ENCODE data around the gene PTPRK. TPM values are rescaled to one million over a fixed set of nuclear protein-coding genes. Genes with fewer than 3 reads are reported as not detected.

PTPRK gene
- polyA plus RNA-seq, 1 donor (not counting 4 experiments of a cell fraction or from before 2014, with no cell fraction given), result 52.7 TPM

DNA sequence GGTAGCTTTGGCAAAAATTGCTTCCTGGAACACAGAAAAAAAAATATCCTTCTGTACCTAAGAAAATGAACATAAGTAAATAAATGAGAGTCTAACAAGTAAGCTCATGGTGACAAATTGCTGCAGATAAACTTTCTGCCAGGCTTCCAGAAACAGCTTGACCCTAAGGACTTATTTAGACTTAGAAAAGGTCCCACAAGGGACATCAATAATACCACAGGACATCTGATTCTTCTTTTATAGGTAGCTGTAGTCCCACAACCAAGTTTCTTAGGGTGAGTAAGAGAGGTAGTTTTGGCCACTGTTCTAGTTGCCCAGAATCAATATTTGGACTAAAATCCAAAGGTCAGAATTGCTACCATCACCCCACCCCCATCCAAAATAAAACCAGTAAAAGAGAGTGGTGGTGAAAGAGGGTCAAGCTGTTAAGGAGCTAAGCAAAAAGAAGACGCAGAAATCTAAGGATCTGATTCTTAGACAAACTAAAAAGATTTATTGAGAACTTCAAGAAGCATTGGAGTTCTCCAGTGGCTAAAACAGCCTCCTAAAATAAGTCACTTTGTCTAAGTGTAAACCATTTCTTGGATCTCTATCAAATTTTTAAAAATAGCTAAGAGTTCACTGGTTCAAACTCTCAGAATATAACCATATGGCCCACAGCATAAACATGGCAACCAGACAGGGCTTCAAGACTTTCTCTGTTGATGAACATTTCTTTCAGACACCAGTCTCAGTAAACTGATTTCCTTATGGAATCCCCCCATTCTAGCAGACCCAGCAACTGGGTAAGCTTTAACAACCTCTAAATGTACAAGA is 180.6 kb downstream of the PTPRK start:
- Histone ChIP-seq H2AFZ (ENCODE audit: control insufficient read depth, low read length) (no peak overlapping the region), H3K4me3 (ENCODE audit: control insufficient read depth in 2 of 3, extremely low read depth in 1 of 3, insufficient read depth in 2 of 3, low read depth in 1 of 3, low read length in 3 of 3) (no peak overlapping the region), H3K9me3 (ENCODE audit: control insufficient read depth, low read depth, low read length) (no peaks in the 10 kb centered on the region), H4K20me1 (ENCODE audit: control insufficient read depth, extremely low read depth, insufficient read depth, low read length) (peaks cover 2% of the 10 kb centered on the region), H3K36me3 (ENCODE audit: control insufficient read depth in 2 of 2, extremely low read depth in 1 of 2, insufficient read depth in 2 of 2, low read length in 2 of 2) (no peaks in the 10 kb centered on the region), H3K4me1 (ENCODE audit: control insufficient read depth, extremely low read depth, insufficient read depth, low read length) (no peaks in the 10 kb centered on the region), H3K79me2 (ENCODE audit: control insufficient read depth, insufficient read depth, low read length) (peaks cover 55% of the 10 kb centered on the region), H3K27ac (ENCODE audit: control insufficient read depth, insufficient read depth, low read length) (no peak overlapping the region), H3K4me2 (ENCODE audit: control insufficient read depth, extremely low read depth, insufficient read depth, low read depth, low read length) (no peak overlapping the region), H3K9ac (ENCODE audit: control insufficient read depth, extremely low read depth, insufficient read depth, low read length) (no peak overlapping the region), H3K27me3 (ENCODE audit: control insufficient read depth, extremely low read depth, insufficient read depth, low read length) (no peaks in the 10 kb centered on the region), H3K9me1 (ENCODE audit: control insufficient read depth, extremely low read depth, insufficient read depth, low read length) (no peaks in the 10 kb centered on the region)
- TF ChIP-seq EZH2 (IDR thresholded peaks at IDR 0.05; ENCODE audit: low read length), result no peak
- TF ChIP-seq, protein P1, sequence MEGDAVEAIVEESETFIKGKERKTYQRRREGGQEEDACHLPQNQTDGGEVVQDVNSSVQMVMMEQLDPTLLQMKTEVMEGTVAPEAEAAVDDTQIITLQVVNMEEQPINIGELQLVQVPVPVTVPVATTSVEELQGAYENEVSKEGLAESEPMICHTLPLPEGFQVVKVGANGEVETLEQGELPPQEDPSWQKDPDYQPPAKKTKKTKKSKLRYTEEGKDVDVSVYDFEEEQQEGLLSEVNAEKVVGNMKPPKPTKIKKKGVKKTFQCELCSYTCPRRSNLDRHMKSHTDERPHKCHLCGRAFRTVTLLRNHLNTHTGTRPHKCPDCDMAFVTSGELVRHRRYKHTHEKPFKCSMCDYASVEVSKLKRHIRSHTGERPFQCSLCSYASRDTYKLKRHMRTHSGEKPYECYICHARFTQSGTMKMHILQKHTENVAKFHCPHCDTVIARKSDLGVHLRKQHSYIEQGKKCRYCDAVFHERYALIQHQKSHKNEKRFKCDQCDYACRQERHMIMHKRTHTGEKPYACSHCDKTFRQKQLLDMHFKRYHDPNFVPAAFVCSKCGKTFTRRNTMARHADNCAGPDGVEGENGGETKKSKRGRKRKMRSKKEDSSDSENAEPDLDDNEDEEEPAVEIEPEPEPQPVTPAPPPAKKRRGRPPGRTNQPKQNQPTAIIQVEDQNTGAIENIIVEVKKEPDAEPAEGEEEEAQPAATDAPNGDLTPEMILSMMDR (optimal IDR thresholded peaks at IDR 0.05 in 1 of 3, IDR thresholded peaks at IDR 0.05 in 1 of 3, conservative IDR thresholded peaks at IDR 0.05 in 1 of 3; ENCODE audit: extremely low read depth in 1 of 3, insufficient read depth in 2 of 3, low read length in 3 of 3), result no peak
- dilution Hi-C loops (cut with MboI; ENCODE audit: extremely low pct_ligation_motif_present, low sequenced_read_pairs), result no loop called here
- DNase-seq (ENCODE audit: low read depth, low spot score) (no peak), FAIRE-seq (no peak)

DNA sequence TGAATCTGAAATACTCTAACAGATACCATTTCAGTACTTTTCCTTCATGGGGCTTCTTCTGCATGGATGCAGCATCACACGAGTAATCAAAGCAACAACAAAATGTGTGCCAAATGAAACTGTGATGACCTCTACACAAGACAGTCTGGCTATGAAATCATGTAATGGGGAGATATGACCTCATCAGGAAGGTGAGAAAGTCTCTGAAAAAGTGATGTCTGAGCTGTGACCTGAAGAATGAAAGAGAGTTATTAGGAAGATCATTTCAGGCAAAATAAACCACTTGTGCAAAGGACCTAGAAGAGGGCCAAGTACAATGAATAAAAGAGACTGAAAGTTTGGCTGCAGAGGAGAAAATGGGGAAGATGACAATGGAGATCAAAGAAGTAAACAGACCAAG is 182.8 kb downstream of the PTPRK start:
- H3K4me3 ChIP-seq (ENCODE audit: control insufficient read depth in 2 of 3, extremely low read depth in 1 of 3, insufficient read depth in 2 of 3, low read depth in 1 of 3, low read length in 3 of 3), result no peak overlapping the region
- H3K27me3 ChIP-seq (ENCODE audit: control insufficient read depth, extremely low read depth, insufficient read depth, low read length), result no peaks in the 10 kb centered on the region
- dilution Hi-C loops (cut with MboI; ENCODE audit: extremely low pct_ligation_motif_present, low sequenced_read_pairs), result no loop called here
- H3K9ac ChIP-seq (ENCODE audit: control insufficient read depth, extremely low read depth, insufficient read depth, low read length), result no peak overlapping the region
- no peak for TF ChIP-seq EZH2 (IDR thresholded peaks at IDR 0.05; ENCODE audit: low read length)
- TF ChIP-seq, protein P1 (optimal IDR thresholded peaks at IDR 0.05 in 1 of 3, IDR thresholded peaks at IDR 0.05 in 1 of 3, conservative IDR thresholded peaks at IDR 0.05 in 1 of 3; ENCODE audit: extremely low read depth in 1 of 3, insufficient read depth in 2 of 3, low read length in 3 of 3), result no peak
- H3K4me2 ChIP-seq (ENCODE audit: control insufficient read depth, extremely low read depth, insufficient read depth, low read depth, low read length), result no peak overlapping the region
- no peak for FAIRE-seq
- H4K20me1 ChIP-seq (ENCODE audit: control insufficient read depth, extremely low read depth, insufficient read depth, low read length), result peaks cover 2% of the 10 kb centered on the region
- no peaks in the 10 kb centered on the region for H3K36me3 ChIP-seq (ENCODE audit: control insufficient read depth in 2 of 2, extremely low read depth in 1 of 2, insufficient read depth in 2 of 2, low read length in 2 of 2)
- no peak overlapping the region for H2AFZ ChIP-seq (ENCODE audit: control insufficient read depth, low read length)
- no peaks in the 10 kb centered on the region for H3K4me1 ChIP-seq (ENCODE audit: control insufficient read depth, extremely low read depth, insufficient read depth, low read length)
- no peak overlapping the region for H3K27ac ChIP-seq (ENCODE audit: control insufficient read depth, insufficient read depth, low read length)
- DNase-seq (ENCODE audit: low read depth, low spot score), result no peak
- no peaks in the 10 kb centered on the region for H3K9me1 ChIP-seq (ENCODE audit: control insufficient read depth, extremely low read depth, insufficient read depth, low read length)
- H3K9me3 ChIP-seq (ENCODE audit: control insufficient read depth, low read depth, low read length), result no peaks in the 10 kb centered on the region
- H3K79me2 ChIP-seq (ENCODE audit: control insufficient read depth, insufficient read depth, low read length), result peaks cover 56% of the 10 kb centered on the region

All from keratinocyte (primary cell).